ENCODE data around the gene KLK2. TPM values are rescaled to one million over a fixed set of nuclear protein-coding genes. Genes with fewer than 3 reads are reported as not detected.

Gene KLK2
- total RNA-seq, result not detected
- long read RNA-seq, donor 1, result 0 reads
- long read RNA-seq, donor 2, result 0 reads

DNA sequence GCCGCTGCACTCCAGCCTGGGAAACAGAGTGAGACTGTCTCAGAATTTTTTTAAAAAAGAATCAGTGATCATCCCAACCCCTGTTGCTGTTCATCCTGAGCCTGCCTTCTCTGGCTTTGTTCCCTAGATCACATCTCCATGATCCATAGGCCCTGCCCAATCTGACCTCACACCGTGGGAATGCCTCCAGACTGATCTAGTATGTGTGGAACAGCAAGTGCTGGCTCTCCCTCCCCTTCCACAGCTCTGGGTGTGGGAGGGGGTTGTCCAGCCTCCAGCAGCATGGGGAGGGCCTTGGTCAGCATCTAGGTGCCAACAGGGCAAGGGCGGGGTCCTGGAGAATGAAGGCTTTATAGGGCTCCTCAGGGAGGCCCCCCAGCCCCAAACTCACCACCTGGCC, at the start of gene KLK2:
TSS of gene KLK2 (plus strand) at position 384 of the 400 bp plus-strand sequence. CDS start 35 bp downstream, outside the sequence.
- DNase-seq (ENCODE audit: low spot score), result no peak
- intact Hi-C loops (cut with DNase I), result no loop called here

- peak; percentile 66 for DNase-seq (ENCODE audit: low spot score)
- intact Hi-C loops (cut with DNase I), result no loop called here
Observed at GRCh38 chr19:50826492-50827240, 46.6 kb upstream of the KLK2 start.

DNA sequence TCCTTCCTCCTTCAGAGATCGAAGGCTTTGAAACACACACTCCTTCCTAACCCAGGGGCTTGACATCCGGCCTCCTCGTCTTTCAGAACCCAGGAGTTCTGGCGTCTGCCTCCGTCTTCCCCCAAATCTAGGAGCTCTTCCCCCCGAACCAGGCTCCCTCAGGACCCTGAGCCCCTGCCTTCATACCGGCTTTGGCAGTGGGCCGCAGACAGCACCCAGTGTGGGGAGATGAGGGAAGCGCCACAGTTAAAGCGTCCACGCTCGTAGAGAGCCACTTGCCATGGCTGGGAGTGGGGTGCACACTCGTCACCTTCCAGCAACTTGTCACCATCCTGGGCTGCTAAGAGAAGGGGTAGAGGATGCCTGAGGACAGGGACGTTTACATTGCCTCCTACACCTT, 45.8 kb upstream of the KLK2 start:
- peak; percentile 18 for DNase-seq (ENCODE audit: low spot score)
- intact Hi-C loops (cut with DNase I), result no loop called here

GRCh38 chr19:50829801-50830200, 43.4 kb upstream of the KLK2 start:
- peak; percentile 44 for DNase-seq (ENCODE audit: low spot score)
- intact Hi-C loops (cut with DNase I), result no loop called here

- peak; percentile 75 for DNase-seq (ENCODE audit: low spot score)
- intact Hi-C loops (cut with DNase I), result no loop called here
Observed at GRCh38 chr19:50830266-50831025, 42.8 kb upstream of the KLK2 start.

DNA sequence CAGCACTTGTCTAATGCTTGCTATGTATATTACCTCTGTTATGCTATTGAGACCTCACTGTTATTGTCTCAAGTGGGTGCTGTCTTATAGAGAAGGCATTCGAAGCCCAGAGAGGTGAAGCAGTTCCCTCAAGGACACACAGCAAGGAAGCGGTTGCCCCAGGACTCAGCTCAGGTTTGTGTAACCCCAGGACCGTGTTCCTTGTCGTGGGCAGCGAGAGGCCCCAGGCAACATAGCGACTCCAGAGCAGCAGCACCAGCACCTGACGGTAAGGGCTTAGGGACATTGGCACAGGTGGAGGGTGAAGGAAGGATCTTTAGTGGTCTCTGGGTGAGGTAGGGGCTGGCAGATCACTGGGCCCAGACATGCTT, 42.2 kb upstream of the KLK2 start:
- intact Hi-C loops (cut with DNase I), result no loop called here

GRCh38 chr19:50832666-50833065, 40.6 kb upstream of the KLK2 start:
- intact Hi-C loops (cut with DNase I), result no loop called here
- peak; percentile 72 for DNase-seq (ENCODE audit: low spot score)

More for the DNA sequence above, 42.2 kb upstream of the KLK2 start:
- DNase-seq (ENCODE audit: low spot score), result peak; percentile 63

DNA sequence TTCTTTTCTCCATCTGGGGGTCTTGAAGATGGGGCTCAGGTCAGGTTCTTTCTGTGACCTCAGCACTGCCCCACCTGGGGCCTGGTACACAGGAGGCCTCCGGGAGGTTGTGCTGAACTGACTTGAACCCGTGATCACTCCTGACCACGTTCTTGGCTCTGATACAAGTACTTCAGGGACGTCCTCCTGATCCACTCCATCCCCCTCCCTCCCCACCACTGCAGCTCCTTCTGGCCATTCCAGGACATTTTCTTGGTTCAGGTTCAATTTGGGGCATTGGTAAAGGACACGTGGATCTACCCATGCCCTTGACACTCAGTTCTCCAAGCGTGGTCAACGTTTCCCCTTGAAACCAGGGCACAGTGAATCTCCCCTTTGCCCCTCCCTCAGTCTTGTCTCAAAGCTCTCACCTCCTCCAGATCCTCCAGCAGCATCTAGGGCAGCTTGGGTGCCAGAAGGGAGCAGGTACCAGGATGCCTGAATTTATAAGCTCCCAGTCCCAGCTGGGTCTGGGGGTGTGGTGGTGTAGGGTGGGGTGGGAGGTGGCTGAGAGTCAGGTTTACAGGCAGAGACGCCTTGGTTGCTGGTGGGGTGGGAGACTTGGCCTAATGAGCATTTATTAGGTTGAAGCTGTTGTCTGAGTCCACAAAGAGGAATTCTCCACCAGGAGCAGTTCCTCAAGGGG, 40.0 kb upstream of the KLK2 start, which contains the start of gene KLK15:
TSS of gene KLK15 (minus strand) at position 458 of the 685 bp plus-strand sequence. CDS start 2,082 bp downstream, outside the sequence.
- intact Hi-C loops (cut with DNase I), result no loop called here
- peak; percentile 35 for DNase-seq (ENCODE audit: low spot score)

DNA sequence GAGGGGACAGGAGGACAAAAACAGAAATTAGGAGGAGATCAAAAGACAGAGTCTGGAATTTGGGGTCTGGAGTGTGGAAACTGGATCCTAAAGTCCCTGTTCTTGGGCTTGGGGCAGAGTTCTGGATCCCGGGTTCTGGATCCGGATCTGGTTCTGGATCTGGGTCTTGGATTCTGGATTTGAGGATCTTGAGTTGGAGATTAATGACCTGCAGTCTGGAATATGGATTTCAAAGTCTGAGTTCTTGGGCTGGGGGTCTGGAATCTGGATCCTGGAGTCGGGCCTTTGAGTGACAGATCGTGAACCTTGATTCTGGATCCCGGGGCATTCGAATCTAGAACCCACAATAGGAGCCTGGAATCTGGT, 39.5 kb upstream of the KLK2 start:
- intact Hi-C loops (cut with DNase I), result no loop called here
- peak; percentile 23 for DNase-seq (ENCODE audit: low spot score)

GRCh38 chr19:50835103-50835784, 38.0 kb upstream of the KLK2 start:
- intact Hi-C loops (cut with DNase I), result no loop called here

GRCh38 chr19:50835785-50836542, 37.3 kb upstream of the KLK2 start:
- intact Hi-C loops (cut with DNase I), result no loop called here
- peak; percentile 83 for DNase-seq (ENCODE audit: low spot score)

More at GRCh38 chr19:50835103-50835784, 38.0 kb upstream of the KLK2 start:
- DNase-seq (ENCODE audit: low spot score), result peak; percentile 5

DNA sequence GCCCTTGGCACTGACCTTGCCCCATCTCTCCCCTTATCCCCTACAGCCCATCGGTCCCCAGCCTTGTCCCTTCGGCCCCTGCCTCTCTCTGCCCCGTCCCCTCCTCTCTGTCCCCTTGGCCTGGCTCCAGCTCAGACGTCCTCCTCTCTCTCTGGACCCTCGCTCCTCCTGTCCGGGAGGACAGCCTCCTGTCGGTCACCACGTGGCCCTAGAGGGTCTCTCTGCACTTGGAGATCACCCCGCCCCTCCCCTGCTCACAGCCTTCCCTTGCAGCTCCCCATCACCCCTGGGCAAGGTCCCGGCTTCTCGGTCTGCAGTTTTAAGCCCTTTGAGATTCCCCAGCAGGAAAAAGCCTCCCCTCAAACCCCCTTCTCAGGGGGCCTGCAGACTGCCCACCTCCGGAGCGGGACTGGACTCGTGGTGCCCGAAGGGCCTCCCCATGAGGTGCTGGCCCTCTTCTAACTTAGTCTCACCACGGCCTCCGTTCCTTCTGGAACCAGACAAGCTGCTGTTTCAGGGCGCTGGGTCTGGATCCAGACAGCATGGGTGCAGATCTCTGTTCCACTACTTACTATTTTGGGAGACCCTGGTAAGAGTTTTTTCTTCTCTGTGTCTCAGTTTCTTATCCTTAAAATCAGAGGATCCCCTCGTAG, 36.6 kb upstream of the KLK2 start:
- intact Hi-C loops (cut with DNase I), result no loop called here
- DNase-seq (ENCODE audit: low spot score), result peak; percentile 30

GRCh38 chr19:50837300-50837699, 35.9 kb upstream of the KLK2 start:
- intact Hi-C loops (cut with DNase I), result no loop called here
- DNase-seq (ENCODE audit: low spot score), result peak; percentile 35

DNA sequence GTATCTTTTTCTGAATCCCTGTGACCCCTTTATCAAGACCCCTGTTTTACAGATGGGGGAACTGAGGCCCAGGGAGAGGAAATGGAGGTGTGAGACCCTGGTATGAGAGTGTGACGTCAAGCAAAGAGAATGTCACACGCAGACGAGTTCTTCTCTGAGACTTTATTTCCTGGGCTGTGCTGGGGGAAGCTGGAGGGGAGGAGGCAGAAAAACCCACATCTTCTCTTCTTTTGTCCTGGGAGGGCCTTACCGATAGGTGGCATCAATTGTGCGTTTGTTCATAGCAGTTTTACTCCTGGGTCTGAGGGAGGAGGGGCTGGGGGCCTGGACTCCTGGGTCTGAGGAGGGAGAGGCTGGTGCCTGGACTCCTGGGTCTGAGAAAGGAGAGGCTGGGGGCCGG, 35.0 kb upstream of the KLK2 start:
- no peak for DNase-seq (ENCODE audit: low spot score)

GRCh38 chr19:50839712-50840655, 33.3 kb upstream of the KLK2 start:
- no peak for DNase-seq (ENCODE audit: low spot score)
- intact Hi-C loops (cut with DNase I), result no loop called here

More for the DNA sequence above, 35.0 kb upstream of the KLK2 start:
- intact Hi-C loops (cut with DNase I), result no loop called here

DNA sequence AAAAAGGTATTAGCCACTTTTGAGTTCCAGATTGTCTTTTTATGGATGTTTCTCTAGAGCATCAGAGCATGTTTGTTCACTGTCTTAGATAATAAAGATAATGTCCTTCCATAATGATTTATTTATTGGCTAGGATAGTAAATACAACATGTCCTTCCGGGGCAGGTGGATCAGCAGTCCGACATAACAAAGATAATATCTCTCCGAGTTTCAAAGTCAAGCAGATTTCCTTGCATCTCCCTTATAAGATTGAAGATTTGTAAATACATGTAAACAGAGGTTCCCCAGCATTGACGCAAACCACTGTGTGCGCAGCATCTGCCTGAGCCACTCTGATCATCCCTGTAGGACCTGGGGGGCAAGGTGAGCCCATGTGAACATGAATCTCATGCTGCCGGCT, 31.1 kb upstream of the KLK2 start:
- intact Hi-C loops (cut with DNase I), result no loop called here
- DNase-seq (ENCODE audit: low spot score), result no peak

- DNase-seq (ENCODE audit: low spot score), result no peak
- intact Hi-C loops (cut with DNase I), result no loop called here
Observed at GRCh38 chr19:50843205-50843604, 30.0 kb upstream of the KLK2 start.

Measured in posterior vena cava (tissue), 2 donors.